Activated CD4-positive, alpha-beta T cell treated with anti-CD3 and anti-CD28 coated beads, Interleukin-2, amount 50 U/mL, for 24 hours (primary cell): ENCODE measurements around the gene GPBAR1.
"Not testable (repeated sequence)": the region's sequence is repeated elsewhere in the genome, so short reads cannot be mapped to it uniquely, and the experiment has no call there.

ENCODE experiments used
- DNase-seq, 2 donors: peaks; one replicate each; pipeline ENCODE4 v3.0.0-alpha.2; 2020; ENCODE audit warnings: low read depth in 1 of 2, low spot score in 1 of 2

GPBAR1 gene

DNA sequence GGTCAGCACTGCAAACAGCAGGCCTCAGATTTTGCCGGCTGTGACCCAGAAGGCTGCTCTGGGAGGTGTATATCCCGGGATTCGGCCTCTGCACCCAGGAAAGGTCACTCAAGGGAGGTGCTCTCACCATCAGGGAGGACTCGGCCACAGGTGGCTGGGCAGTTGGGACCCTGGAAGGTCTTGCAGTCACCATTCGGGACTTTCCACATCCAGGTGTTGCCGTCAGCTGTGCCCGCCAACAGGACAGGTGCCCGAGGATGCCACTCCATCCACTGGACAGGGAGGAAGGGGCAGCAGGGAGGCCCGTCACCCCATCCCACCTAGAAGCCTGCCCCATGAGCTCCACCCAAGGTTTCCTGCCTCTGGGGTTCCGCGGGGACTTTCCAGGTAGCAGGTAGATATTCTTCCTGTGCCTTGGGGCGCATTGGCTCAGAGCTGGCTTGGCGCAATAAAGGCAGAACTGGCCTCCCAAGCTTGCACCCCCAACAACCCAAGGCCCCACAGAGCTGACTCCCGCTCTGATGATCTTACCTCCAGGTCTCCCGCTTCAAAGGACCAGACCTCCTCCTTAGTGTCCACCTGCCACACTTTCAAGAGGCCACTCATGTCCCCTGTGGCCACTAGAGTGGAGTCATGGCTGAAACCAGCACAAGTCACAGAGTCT lies 5.6 kb downstream of the GPBAR1 start:
- DNase-seq = no peak

DNA sequence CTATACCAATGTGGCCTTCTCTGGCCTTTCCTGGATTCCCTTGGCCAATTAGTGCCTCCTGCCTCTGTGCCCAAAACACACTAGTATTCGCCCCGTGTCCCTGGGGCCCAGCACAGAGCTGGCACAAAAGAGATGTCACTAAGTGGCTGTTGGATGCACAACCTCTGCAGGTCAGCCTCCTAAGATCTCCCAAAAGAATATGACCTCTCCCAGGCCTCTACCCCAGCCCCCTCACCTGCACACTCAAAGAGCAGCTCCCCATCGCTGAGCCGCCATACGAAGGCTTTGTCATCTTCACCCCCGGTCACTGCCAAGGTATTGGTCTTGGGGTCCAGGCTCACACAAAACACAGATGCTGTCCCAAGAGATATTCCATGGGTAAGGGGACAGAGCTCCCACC lies 6.4 kb downstream of the GPBAR1 start:
- no peak for DNase-seq

DNA sequence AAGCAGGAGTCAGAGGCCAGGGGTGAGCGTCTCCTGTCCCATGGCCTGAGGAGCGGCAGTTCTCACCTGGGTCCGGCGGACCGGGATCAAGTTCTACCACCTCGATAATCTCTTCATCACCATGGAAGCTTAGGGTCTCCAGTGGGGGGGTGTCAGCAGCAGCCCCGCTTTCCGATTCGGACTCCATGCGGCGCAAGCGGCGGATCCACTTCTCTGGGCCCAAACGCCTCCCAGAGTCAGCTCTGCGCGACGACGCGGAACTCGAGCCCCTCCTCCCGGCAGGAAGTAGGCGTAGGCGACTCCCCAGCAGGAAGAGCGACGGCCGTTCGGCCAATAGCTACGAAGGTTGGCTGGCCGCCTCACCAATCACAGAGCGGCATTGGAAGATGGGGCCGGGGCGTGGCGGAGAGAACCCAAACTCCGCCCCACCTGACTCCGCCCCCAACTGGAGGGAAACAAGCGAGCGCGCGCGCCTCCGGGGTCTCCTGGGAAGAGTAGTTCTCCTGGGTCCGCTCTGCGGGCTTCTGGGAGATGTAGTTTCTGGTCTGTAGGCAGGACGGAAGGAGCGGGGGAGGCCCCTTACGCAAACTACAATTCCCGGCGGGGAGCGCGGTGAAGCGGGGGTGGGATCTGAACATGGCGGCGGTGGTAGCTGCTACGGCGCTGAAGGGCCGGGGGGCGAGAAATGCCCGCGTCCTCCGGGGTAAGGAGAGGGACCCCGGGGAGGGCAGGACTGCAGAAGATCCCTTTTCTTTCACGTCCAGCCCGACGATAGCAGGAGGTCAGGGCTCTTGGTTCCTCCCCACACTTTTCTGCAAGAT lies 9.3 kb downstream of the GPBAR1 start, which contains the start of the genes AAMP and PNKD:
AAMP (minus strand) TSS at position 238 of the 821 bp plus-strand sequence; CDS start at position 187, 51 bp downstream.
PNKD (plus strand) TSS at position 620 of the 821 bp plus-strand sequence; CDS start at position 637, 17 bp downstream.
- DNase-seq = peak; percentile 99 to 100

GRCh38 chr2:218270721-218271486 lies 10.1 kb downstream of the GPBAR1 start:
- no peak for DNase-seq

DNA sequence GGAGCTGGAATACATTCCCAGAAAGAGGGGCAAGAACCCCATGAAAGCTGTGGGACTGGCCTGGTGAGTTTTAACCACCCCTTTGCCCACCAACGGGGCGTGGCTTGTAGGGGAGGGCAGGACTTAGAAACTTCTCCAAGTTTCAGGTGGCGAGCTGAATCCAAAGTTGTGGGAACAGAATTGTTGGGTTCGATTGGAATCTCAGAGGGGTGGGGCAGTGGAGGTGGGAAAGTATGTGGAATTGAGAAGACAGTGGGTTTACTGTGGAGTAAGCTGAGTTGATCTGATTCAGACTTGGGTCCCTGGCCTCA lies 10.6 kb downstream of the GPBAR1 start:
- no peak for DNase-seq

- DNase-seq = no peak
Measured at GRCh38 chr2:218271865-218272530, 11.2 kb downstream of the GPBAR1 start.

GRCh38 chr2:218272531-218273212 lies 11.9 kb downstream of the GPBAR1 start:
- DNase-seq = peak; percentile 53 to 73

GRCh38 chr2:218273214-218273907 lies 12.5 kb downstream of the GPBAR1 start:
- DNase-seq = not testable (repeated sequence)

DNA sequence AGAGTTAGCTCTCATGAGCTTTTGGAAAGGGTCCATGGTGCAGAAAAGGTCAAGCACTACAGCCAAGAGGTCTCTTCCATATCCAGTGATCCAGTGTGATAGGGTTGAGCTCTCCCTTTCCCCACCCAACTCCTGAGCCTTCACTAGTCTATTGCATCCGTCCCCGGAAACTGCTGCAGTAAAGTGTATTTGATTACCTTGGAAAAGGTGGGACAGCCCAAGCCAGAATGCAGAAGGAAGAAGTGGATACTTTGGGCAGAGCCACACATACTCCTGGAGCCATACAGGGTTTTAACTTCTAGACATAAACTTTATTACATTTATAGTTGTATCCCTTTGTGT lies 13.1 kb downstream of the GPBAR1 start:
- no peak for DNase-seq

DNA sequence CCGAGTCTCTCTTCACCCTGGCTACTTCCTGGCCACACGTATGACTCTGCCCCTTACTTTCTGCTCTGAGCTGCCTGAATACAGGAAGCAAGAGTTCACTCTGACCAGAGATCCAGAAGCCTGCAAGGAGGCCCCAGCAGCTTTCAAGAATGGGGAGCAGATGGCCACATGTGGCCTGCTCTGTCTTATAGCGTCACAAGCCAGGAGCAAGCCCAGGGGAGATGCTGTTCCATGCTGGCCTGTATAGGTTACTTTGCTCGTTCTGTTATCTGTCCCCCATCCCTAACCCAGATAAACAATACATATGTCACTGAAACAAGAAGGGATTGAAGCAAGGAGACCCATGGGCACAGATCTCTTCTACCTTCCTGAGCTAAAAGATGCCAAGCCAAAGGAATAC lies 13.8 kb downstream of the GPBAR1 start:
- no peak for DNase-seq

GRCh38 chr2:218275371-218276072 lies 14.7 kb downstream of the GPBAR1 start:
- no peak for DNase-seq

- DNase-seq = no peak
Measured at GRCh38 chr2:218276986-218277755, 16.4 kb downstream of the GPBAR1 start.

GRCh38 chr2:218277921-218278320 lies 17.1 kb downstream of the GPBAR1 start:
- no peak for DNase-seq

- DNase-seq = no peak
Measured at GRCh38 chr2:218278531-218279360, 17.9 kb downstream of the GPBAR1 start.

GRCh38 chr2:218280260-218280870 lies 19.6 kb downstream of the GPBAR1 start:
- DNase-seq = no peak

- no peak for DNase-seq
Measured at GRCh38 chr2:218281449-218281848, 20.6 kb downstream of the GPBAR1 start.

GRCh38 chr2:218282173-218282991 lies 21.6 kb downstream of the GPBAR1 start:
- no peak for DNase-seq
